GM19193 (cell line): ENCODE results near the gene SRRM2.

Source experiments
- POLR2A ChIP-seq: IDR thresholded peaks from 4 replicates; pipeline ENCODE4 v1.6.1; 2011; ENCODE audit not compliant: insufficient read depth, insufficient read length; ENCODE audit errors: extremely low read depth

Gene SRRM2

DNA sequence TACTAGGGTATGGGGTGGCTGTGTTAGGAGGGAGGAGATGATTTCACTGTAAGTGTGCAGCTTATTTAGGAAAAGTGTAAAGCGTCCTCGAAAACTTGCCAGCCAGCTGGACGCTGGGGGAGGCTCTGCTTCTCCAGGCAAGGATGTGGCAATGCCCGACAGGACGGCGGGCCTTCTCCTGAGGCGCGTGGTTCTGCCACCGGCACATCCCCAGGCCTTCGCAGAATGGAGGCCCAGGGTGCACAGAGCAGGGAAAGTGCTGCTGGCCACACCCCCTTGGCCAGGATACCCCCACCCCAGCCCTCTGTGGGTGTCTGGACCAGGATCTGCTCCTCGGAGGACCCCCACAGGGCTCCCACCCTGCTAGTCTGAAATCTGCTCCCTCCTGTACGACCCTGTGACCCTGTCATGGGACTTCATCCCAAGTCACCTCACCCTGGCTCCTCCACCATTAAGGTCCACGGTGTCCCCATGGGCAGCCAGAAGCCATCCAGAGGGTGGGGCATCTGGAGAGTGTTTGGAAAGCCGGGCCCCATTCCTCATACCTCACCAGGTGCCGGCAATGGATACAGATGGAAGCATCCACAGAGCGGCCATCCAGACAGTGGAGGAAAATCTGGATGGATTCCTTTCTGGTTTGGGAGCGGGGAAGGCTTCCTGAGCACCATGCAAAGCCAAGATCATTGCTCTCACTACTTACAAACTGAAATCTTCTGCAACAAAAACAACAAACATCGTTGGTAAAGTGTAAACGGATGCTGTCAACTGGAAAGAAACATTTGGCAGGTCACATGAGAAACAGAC lies 9.2 kb upstream of the SRRM2 start:
- TF ChIP-seq POLR2A = no peak

DNA sequence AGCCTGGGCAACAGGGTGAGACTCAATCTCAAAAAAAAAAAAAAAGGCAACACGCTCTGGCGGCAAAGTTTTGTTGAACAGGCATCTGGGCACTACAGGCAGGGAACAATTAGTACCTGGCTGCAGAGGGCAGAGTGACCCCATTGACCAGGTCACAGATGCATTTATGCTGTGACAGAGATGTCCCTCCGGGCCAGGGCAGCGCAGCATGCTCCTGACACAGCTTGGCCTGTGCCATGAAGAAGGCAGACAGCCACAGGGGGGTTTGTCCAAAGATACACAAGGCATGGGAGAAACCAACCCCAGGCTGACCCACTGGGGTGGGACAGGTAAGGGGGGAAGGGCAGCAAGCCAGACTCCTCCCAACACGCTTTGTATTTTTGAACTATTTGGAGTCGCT lies 7.7 kb upstream of the SRRM2 start:
- no peak for TF ChIP-seq POLR2A

DNA sequence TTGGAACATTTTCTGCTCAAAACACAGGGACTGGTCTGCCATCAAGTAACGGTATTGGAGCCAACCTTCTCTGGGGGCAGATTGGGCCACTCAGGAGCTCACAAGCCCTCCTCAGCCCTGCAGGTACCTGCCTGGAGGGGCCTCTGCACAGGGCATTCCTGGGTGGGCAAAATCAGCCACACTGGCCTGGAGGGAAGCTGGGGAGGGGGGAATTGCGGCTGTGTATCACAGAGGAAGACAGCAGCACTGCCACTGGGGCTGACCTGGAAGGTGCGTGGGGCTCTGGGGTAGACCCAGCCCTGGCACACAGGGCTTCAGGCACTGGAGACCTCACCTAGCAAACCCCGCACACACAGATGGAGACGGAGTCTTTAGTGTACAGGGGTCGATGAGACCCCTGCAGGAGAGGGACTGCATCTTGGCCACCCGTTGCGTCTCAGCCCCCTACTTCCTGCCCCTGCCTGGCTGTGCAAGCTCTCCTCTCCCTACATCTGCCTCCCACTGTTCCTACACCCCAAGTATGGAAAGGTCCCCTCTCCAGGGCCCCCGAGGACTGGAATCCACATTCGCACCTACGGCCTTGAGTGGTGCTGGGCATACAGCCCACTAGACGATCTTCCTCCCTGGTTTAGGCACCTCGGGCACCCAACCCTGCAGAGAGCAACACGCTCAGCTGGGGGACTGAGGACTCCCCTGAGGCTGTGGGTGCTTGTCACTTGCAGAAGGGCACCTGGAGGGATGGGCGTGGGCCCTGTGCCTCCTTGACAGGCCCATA lies 7.1 kb upstream of the SRRM2 start:
- TF ChIP-seq POLR2A = no peak

DNA sequence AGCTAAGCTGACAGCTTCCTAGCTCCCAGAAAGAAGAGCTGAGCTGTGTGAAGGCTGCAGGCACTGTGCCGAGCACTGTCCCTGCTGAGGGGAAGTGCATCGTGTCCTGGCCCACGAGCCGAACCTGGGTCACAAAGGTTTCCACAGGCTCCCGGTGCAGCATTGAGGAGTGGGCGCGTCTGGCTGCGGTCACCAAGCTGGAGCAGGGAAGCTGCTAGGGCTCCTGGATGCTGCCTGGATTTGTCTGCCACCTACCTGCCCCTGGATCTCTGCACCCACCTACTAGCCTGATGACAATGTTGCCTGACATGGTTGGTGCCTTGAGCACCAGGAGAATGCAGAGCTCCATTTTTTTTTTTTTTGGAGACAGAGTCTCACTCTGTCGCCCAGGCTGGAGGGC lies 6.5 kb upstream of the SRRM2 start:
- no peak for TF ChIP-seq POLR2A

DNA sequence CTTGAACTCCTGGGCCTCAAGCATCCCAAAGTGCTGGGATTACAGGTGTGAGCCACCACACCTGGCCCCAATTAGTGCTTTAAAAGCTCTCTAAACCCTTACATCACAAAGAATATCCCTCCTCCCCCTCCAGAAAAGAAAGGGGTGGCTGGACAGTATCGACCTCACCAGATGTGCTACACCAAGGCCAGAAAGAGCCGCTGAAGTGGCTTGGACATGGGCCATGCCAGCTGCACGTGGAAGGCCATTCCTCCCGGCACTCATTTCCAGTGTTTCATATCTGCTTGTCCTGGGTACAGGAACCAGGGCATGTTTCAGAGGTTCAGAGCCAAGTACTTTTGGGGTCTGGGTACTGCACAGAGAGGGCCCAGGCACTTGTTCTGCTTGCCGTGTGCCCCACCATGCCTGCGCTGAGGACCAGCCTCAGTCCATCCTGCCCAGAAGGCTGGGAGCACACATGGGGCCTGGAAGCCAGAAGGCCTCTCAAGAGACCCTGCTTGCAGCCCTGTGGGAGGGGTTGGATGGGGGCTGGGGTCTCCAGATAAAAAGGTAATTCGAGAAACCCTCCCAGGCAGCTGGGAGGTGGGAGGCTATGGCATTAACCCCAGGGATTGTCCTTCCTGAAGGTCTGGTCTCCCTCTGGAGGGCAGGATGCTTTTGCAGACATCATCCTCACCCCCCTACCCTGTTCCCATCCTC lies 3.5 kb upstream of the SRRM2 start:
- no peak for TF ChIP-seq POLR2A

DNA sequence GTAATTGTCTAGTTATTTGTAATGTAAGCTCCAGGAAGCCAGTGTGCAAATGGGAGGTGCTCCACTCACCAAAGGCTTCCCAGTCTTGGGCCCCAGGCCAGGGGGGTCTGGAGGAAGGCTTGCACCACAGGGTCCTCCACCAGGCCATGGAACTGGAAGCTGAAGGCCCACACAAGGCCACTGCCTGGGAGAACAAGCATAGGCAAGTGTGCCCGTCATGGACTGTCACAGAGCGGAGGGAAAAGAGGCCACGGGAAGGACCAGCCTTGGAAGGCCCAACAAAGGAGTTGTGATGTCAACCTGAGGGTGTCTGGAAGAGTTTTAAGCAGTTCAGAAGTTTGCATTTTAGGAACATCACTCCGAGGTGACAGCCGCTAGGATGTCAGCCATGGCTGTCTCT lies 3.0 kb upstream of the SRRM2 start:
- TF ChIP-seq POLR2A = no peak

DNA sequence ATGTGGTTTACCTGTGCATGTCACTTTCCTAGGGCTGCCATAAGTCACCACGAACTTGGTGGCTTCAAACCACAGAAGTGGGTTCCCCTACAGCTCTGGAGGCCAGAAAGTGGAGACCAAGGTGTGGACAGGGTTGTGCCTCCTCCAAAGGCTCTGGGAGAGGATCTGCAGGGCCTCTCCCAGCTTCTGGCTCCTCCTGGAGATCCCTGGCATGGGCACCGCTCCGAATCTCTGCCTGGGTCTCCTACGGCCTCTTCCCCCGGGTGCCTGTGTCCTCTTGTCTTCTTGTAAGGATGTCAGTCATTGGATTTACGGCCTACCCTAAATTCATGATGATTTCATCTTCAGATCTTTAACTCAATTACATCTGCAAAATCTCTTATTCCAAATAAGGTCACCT lies 2.5 kb upstream of the SRRM2 start:
- no peak for TF ChIP-seq POLR2A

DNA sequence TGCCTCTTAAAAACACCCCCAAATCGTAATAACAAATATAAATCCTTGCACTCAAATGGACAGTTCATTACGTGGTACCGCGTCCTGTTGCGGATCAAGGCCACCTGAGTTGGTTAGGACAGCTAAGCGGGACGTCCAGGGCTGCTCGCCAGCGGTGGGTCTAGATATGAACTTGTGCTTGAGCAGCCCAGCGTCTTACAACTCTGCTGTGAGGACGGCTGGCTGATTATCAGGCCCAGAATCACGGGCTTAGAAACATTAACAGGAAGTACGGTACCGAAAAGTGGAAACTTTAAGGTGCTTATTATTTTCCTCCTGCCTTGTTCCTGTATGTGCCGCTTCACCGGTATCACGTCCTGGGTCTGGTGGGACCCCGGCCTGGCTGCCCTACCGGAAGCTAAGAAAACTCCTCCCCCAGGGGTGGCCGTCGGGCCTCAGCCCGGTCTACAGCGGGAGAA lies 832 bp upstream of the SRRM2 start:
- TF ChIP-seq POLR2A = no peak

DNA sequence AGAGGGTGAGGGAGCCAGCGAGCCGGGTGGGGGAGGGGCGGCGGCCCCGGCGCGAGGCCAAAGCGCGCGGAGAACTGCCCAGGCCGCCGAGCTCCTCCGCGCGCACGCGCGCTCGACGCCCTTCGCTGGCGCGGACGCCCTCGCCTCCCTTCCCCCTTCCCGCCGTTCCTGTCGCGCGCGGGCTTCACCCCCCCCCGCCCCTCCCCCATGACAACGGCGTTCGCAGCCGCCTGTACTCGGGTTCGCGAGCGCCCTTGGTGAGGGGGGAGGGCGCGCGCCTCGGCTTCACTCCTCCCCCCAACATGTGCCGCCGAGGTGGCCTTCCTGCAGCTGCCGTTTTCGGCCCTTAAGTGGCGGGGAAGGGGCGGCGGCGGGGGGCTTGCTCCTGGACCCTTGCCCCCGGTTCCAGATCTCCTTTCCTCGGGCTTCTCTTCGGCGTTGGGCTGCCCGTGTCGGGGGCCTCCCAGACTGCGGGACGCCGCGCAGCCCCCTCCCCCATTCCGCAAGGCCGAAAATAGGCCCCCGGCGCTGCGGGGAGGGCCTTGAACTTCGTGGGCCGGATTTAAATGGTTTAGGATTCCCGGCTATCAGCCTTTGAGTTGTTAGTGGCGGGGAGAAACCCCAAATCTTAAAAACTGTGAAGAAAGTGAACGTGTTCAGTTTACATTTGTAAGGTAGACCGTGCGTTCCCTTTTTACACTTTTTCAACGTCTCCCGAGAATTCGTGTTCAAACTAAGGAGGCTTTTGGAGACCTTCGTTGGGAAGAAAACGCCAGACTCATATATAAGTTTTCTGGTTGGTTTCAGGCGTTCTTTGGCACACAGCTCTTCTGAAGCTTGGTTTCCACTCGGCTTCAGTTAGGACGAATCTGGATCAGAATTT lies 653 bp downstream of the SRRM2 start:
- TF ChIP-seq POLR2A = no peak

DNA sequence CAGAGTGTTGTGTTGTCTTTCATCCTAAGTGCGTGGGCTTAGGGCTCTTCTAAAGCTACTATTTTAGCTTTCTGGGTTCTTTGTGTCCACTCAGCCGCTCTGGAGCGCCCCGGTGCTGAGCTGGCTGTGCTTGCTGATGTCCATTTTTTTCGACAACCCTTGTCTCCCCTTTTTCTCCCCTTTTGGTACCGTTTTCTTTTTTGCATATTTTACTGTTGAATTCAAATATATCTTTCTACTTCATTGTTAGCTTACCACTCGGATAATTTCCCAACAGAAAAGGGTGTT lies 1.2 kb downstream of the SRRM2 start:
- no peak for TF ChIP-seq POLR2A

DNA sequence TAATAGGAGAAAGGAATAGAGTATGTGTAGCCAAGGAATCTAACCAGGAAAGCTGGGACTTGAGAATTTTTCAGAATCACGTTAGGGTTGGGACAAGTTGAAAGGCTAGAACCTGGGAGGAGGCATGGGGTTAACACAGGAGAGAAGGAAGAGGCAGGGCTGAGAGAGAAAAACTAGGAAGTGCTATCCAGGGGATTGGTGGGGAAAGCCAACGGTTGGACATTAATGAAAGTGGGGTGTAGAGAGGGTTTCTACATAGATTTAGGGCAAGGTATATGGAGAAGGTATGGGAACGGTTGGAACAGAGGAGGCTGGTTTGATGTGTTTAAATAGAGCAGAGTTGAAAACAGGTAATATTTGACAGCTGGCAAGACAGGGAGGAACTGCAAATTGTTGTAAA lies 2.7 kb downstream of the SRRM2 start:
- no peak for TF ChIP-seq POLR2A

DNA sequence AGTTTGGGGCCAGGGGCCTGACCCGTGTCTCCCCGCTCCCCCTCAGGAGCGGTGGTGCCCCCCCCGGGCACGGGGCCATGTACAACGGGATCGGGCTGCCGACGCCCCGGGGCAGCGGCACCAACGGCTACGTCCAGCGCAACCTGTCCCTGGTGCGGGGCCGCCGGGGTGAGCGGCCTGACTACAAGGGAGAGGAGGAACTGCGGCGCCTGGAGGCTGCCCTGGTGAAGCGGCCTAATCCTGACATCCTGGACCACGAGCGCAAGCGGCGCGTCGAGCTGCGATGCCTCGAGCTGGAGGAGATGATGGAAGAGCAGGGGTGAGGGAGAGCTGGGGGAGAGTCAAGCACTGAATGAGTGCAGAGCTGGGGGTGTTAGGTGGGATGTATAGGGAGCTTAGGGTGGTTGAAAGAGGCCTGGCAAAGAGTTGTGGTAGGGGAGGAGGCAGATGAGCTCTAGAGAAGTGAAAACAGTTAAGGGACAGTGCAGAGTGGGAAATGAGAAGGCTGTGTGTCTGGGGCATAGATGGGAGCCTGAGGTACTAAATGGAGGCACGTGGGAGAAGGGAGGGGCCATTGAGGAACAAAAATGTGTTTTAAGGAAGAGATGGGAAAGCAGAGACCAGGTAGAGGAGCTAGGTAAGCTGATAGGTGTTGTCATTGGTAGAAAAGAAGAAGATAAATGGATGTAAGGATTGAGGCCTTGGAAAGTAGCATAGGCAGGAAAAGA lies 4.0 kb downstream of the SRRM2 start:
- no peak for TF ChIP-seq POLR2A

DNA sequence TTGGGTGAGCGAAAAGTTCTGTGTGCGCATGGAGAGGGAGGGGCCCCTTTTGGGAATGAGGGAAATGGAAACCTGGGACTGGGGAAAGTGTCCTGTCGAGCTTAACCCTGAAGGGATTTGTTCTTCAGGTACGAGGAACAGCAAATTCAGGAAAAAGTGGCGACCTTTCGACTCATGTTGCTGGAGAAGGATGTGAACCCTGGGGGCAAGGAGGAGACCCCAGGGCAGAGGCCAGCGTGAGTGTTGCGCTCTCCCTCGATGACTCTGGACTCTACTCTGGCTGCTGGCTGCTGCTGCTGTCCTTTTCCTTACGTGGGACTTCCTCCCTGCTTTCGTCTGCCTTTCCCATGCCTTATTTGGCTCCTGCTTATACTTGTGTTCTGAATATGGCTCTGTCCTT lies 4.9 kb downstream of the SRRM2 start:
- TF ChIP-seq POLR2A = no peak

DNA sequence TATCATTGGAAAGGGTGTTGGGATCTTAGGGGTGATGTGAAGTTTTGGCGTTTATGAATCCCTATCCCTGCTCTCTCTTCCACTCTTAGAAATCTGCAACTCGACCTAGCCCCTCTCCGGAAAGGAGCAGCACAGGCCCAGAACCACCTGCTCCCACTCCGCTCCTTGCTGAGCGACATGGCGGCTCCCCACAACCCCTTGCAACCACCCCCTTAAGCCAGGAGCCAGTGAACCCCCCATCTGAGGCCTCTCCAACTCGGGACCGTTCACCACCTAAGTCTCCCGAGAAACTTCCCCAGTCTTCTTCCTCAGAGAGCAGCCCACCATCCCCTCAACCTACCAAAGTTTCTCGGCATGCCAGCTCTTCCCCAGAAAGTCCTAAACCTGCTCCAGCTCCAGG lies 9.0 kb downstream of the SRRM2 start:
- TF ChIP-seq POLR2A = no peak
